ENCODE data around the gene PPAN.

Gene PPAN

DNA sequence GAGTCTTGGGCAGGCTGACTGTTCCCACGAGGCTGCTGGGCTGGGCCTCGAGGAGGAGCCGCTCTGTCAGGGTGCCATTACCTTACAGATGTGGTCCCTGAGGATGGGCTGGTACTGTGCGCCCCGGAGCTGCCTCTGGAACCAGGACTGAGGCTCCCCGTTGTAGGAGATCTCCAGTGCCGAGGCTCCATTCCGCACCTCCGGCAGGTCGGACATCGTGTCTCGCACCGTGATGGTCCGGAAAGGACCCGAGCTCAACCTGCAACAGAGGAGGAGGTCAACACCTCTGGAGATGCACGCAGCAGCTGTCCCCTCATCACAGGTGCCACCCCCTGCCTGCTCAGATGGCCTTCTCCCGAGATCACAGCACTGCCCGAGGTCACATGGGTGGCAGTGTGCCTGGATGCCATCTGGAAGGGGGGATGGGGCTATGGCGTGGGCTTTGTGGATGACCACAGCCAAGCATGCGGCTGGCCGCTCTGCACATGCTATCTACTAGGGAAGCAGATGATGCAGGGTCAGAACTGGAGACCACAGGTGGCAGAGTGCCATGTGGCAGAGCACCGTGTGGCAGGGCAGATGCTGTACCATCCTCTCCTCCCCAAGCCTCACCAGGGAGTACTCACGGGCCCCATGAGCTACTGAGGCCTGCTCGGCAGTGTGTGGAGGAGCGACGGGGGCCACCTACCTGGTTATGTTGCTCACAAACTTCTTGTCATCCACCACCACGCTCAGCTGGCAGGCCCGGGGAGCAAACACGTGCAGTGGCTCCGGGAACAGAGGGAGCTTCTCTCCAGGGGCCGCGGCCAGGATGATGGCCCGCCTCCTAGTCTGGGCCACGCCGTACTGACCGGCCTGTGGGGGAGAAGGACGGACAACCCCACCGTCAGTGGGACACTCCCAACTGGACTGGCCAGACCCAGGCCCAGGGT lies 31.9 kb downstream of the PPAN start:
- Histone ChIP-seq H3K36me3 (ENCODE audit: insufficient read depth, low read depth, low read length) (peaks cover 100% of the 10 kb centered on the region), H3K27ac (ENCODE audit: low read length) (no peak overlapping the region), H3K4me1 (ENCODE audit: insufficient read depth, low read length) (no peaks in the 10 kb centered on the region), H3K9ac (ENCODE audit: low read depth, low read length) (no peak overlapping the region), H3K27me3 (ENCODE audit: insufficient read depth, low read length) (no peaks in the 10 kb centered on the region), H3K9me3 (ENCODE audit: insufficient read depth, low read depth, low read length) (no peaks in the 10 kb centered on the region), H3K4me3 (ENCODE audit: low read length) (no peak overlapping the region)

DNA sequence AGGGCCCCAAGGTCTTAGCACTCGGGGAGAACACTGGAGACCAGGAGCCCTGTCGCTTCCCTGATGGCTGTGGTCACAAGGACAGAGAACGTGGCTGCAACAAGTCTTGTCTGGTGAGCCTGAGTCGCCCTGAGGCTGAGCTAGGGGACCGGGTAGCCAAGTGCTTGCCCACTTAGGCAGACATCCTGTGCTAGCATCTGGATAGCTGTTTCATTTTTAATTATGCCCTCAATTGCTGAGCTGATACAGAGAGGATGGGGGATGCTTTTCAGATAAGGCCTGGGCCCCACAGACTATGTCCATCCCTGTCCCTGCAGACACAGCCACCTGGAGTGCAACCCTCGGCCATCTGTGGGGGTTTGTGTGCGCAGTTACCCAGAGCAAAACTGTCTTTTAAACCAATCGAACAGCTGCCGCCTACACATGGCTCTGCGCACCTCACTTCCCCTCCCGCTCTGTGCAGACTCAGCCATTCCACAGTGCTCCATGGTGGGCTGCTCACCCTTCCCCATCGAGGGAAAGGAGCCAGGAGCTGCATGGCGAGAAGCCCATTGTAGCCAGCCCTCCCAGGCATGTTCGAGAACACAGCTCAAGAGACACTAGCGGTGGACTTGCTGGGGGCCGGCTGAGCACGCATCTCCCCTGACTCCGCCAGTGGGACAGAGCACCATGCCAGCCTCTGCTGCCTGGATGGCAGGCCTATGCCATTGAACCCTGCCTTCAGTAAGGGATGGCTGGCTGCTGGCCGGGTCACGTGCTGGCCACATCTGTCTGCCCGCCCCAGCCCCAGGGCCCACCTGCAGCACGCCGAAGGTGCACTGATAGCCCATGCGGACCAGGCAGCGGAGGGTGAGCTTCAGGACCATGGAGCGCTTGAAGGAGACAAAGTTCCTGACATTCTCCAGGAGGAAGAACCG lies 33.0 kb downstream of the PPAN start:
- no peak overlapping the region for H3K27ac ChIP-seq (ENCODE audit: low read length)
- H3K4me1 ChIP-seq (ENCODE audit: insufficient read depth, low read length): no peaks in the 10 kb centered on the region
- no peaks in the 10 kb centered on the region for H3K9me3 ChIP-seq (ENCODE audit: insufficient read depth, low read depth, low read length)
- no peak overlapping the region for H3K9ac ChIP-seq (ENCODE audit: low read depth, low read length)
- H3K27me3 ChIP-seq (ENCODE audit: insufficient read depth, low read length): no peaks in the 10 kb centered on the region
- H3K4me3 ChIP-seq (ENCODE audit: low read length): no peak overlapping the region
- peaks cover 100% of the 10 kb centered on the region for H3K36me3 ChIP-seq (ENCODE audit: insufficient read depth, low read depth, low read length)

DNA sequence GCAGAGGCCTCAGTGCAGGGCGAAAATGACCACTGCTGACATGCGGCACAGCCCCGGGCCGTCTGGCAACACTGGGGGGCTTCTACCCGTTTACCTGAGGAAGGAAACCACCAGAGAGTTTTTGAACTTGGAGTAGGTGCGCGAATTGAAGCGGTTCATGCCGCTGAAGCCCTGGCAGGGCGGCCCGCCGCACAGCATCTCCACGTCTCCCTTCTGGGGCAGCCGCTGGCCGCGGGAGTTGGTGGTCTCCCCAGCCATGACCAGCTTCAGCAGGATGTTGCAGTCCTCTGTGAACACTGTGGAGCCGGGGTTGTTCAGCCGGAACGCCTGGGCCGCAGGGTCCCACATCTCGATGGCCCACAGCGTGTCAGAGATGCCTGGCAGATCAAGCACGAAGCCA lies 33.8 kb downstream of the PPAN start:
- H3K36me3 ChIP-seq (ENCODE audit: insufficient read depth, low read depth, low read length): peaks cover 100% of the 10 kb centered on the region
- H3K9ac ChIP-seq (ENCODE audit: low read depth, low read length): no peak overlapping the region
- no peaks in the 10 kb centered on the region for H3K4me1 ChIP-seq (ENCODE audit: insufficient read depth, low read length)

DNA sequence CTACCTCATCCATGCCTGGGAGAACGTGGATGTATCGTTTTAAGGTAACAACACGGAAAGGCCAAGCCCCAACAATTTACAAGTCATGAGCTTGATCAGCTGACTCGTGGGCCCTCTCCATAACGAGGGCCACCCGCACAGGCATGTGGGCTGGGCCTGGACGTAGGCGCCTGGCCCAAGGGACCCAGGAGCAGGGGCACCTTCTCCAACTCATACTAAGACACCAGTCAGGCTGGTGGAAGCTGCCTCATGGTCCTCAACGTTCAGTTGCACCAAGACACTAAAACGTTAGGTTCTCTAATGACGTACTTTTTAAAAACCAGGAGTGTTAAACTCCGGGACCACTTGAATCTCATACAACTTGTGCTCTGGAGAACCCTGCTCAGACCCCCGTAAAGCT lies 35.3 kb downstream of the PPAN start:
- Histone ChIP-seq H3K27me3 (ENCODE audit: insufficient read depth, low read length) (no peaks in the 10 kb centered on the region), H3K4me1 (ENCODE audit: insufficient read depth, low read length) (no peaks in the 10 kb centered on the region), H3K27ac (ENCODE audit: low read length) (no peak overlapping the region), H3K4me3 (ENCODE audit: low read length) (no peak overlapping the region), H3K9ac (ENCODE audit: low read depth, low read length) (no peak overlapping the region), H3K36me3 (ENCODE audit: insufficient read depth, low read depth, low read length) (peaks cover 100% of the 10 kb centered on the region), H3K9me3 (ENCODE audit: insufficient read depth, low read depth, low read length) (no peaks in the 10 kb centered on the region)

More for the DNA sequence above, 33.8 kb downstream of the PPAN start:
- no peaks in the 10 kb centered on the region for H3K27me3 ChIP-seq (ENCODE audit: insufficient read depth, low read length)
- no peaks in the 10 kb centered on the region for H3K9me3 ChIP-seq (ENCODE audit: insufficient read depth, low read depth, low read length)
- no peak overlapping the region for H3K4me3 ChIP-seq (ENCODE audit: low read length)
- no peak overlapping the region for H3K27ac ChIP-seq (ENCODE audit: low read length)

DNA sequence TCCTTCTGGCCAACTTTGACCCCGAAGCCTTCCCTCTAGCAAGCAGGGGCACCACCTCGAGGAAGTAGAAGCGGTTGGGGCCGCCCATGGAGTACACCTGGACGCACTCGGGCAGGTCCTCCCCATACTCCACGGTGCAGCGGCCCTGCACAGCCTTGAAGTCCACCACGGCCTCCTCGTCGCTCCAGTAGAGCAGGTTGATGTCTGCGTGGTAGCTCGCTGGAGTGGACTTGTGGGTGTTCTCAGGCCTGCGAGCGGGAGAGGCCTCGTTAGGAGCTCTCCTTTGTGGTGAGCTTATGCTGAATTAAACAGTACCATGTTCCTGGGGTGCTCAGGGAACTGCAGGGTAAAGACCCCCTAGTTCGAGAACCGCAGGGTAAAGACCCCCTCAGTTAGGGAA lies 35.8 kb downstream of the PPAN start:
- H3K36me3 ChIP-seq (ENCODE audit: insufficient read depth, low read depth, low read length): peaks cover 100% of the 10 kb centered on the region
- no peaks in the 10 kb centered on the region for H3K27me3 ChIP-seq (ENCODE audit: insufficient read depth, low read length)
- H3K9me3 ChIP-seq (ENCODE audit: insufficient read depth, low read depth, low read length): no peaks in the 10 kb centered on the region
- H3K4me3 ChIP-seq (ENCODE audit: low read length): no peak overlapping the region
- H3K9ac ChIP-seq (ENCODE audit: low read depth, low read length): no peak overlapping the region
- no peak overlapping the region for H3K27ac ChIP-seq (ENCODE audit: low read length)
- H3K4me1 ChIP-seq (ENCODE audit: insufficient read depth, low read length): no peaks in the 10 kb centered on the region

DNA sequence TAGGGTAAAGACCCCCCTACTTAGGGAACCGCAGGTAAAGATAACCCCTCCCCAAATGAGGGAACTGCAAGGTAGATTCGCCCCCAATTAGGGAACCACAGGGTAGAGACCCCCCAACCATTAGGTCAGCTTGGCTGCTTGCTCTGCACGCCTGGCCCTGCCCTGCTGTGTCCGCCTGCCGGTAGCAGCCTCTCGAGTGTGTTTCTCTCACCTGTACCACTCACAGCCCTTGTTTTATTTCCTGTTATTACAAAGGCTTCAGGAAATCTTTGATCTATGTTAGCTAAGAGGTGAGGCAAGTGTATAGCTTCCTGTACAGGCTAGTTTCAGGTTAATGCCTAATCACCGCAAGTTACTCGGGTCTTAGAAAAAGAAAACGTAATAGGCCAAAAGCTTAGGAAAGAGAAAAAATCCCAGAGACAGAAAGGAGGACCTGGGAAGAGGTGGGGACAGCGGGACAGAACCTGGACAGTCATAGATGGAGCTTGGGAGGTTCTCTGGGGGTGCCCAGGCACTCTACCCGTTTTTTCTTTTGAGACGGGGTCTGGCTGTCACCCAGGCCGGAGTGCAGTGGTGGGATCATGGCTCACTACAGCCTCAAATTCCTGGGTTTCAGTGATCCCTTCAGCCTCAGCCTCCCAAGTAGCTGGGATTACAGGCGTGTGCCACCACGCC lies 36.7 kb downstream of the PPAN start:
- Histone ChIP-seq H3K36me3 (ENCODE audit: insufficient read depth, low read depth, low read length) (peaks cover 99% of the 10 kb centered on the region), H3K27ac (ENCODE audit: low read length) (no peak overlapping the region), H3K9ac (ENCODE audit: low read depth, low read length) (no peak overlapping the region)

DNA sequence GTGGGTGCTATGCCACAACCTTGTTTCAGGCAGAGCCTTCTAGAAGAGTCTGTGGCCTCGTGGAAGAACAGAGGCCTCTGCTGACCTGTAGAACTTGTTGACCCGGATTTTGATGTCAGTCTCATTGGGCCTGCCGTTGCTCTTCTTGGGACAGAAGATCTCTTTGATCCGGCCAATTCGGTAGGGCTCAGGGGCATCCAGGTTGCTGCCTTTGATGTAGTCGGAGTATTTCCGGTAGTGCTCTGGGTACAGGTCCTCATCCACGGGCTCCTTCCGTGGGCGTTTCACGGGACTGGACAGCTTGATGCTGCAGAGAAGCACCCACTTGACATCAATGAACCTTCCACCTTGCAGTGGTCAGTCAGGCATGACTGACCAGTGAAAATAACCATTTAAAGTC lies 37.5 kb downstream of the PPAN start:
- Histone ChIP-seq H3K36me3 (ENCODE audit: insufficient read depth, low read depth, low read length) (peaks cover 97% of the 10 kb centered on the region), H3K9me3 (ENCODE audit: insufficient read depth, low read depth, low read length) (no peaks in the 10 kb centered on the region), H3K9ac (ENCODE audit: low read depth, low read length) (no peak overlapping the region), H3K4me1 (ENCODE audit: insufficient read depth, low read length) (no peaks in the 10 kb centered on the region), H3K27ac (ENCODE audit: low read length) (no peak overlapping the region), H3K27me3 (ENCODE audit: insufficient read depth, low read length) (no peaks in the 10 kb centered on the region), H3K4me3 (ENCODE audit: low read length) (no peak overlapping the region)

More for the DNA sequence above, 36.7 kb downstream of the PPAN start:
- H3K4me1 ChIP-seq (ENCODE audit: insufficient read depth, low read length): no peaks in the 10 kb centered on the region
- no peak overlapping the region for H3K4me3 ChIP-seq (ENCODE audit: low read length)
- no peaks in the 10 kb centered on the region for H3K9me3 ChIP-seq (ENCODE audit: insufficient read depth, low read depth, low read length)
- no peaks in the 10 kb centered on the region for H3K27me3 ChIP-seq (ENCODE audit: insufficient read depth, low read length)

DNA sequence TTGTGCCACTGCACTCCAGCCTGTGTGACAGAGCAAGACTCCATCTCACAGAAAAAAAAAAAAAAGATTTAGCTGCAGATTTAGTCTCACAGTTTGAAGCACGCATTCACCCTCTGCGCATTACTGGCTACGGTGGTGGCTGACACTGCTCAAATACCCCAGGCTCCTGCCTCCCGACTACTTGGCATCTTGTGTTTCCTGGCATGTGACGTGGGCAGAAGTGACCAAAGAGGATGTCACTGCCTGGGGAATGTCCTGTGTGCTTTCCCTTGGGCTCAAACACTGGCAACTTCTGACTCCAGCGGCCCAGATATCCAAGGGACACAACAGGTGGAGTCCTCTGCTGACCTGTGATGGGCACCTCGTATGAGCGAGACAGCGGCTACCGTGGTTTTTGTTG lies 38.2 kb downstream of the PPAN start:
- no peaks in the 10 kb centered on the region for H3K9me3 ChIP-seq (ENCODE audit: insufficient read depth, low read depth, low read length)
- H3K4me3 ChIP-seq (ENCODE audit: low read length): no peak overlapping the region
- peaks cover 97% of the 10 kb centered on the region for H3K36me3 ChIP-seq (ENCODE audit: insufficient read depth, low read depth, low read length)
- no peak overlapping the region for H3K9ac ChIP-seq (ENCODE audit: low read depth, low read length)
- no peaks in the 10 kb centered on the region for H3K27me3 ChIP-seq (ENCODE audit: insufficient read depth, low read length)
- no peaks in the 10 kb centered on the region for H3K4me1 ChIP-seq (ENCODE audit: insufficient read depth, low read length)
- H3K27ac ChIP-seq (ENCODE audit: low read length): no peak overlapping the region

DNA sequence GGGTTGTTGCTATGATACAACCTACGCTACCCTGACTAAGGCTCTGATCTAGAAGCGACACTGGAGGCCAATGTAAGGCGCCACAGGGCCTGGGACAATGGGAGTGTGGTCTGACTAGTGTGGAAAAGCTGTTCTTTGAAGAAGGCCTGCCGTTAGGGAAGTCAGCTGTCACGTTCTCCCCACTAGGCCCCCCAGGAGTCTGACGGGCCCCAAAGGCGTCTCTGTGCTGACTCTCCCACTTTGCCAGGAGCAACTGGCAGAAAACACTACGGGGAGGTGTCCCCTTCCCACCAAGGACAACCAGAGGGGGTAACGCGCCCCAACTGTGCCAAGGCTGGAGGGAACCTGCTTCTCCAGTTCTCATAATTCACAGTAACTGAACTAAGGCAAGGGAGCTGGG lies 38.9 kb downstream of the PPAN start:
- H3K27me3 ChIP-seq (ENCODE audit: insufficient read depth, low read length): no peaks in the 10 kb centered on the region
- H3K4me3 ChIP-seq (ENCODE audit: low read length): no peak overlapping the region
- no peaks in the 10 kb centered on the region for H3K9me3 ChIP-seq (ENCODE audit: insufficient read depth, low read depth, low read length)
- H3K9ac ChIP-seq (ENCODE audit: low read depth, low read length): no peak overlapping the region
- H3K27ac ChIP-seq (ENCODE audit: low read length): no peak overlapping the region
- H3K36me3 ChIP-seq (ENCODE audit: insufficient read depth, low read depth, low read length): peaks cover 97% of the 10 kb centered on the region
- H3K4me1 ChIP-seq (ENCODE audit: insufficient read depth, low read length): no peaks in the 10 kb centered on the region

DNA sequence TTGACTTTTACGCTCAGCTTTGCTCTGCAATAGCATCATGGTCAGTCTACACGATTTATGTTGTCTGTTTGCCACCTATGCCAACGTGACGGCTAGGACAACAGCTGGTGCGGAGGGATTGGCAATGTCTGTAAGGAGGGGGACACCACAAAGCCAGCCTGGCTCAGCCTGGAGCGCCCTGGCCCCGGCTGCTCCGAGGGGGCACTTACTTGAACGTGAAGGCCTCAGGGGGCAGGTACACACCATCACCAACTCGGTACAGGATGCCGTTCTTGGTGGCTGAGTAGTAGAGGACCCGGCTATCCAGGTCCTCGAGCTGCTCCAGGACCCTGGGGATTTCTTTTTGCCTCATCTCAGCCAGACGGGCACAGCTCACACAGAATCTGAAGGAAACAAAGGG lies 40.0 kb downstream of the PPAN start:
- no peaks in the 10 kb centered on the region for H3K9me3 ChIP-seq (ENCODE audit: insufficient read depth, low read depth, low read length)
- no peak overlapping the region for H3K4me3 ChIP-seq (ENCODE audit: low read length)
- H3K27ac ChIP-seq (ENCODE audit: low read length): no peak overlapping the region
- no peak overlapping the region for H3K9ac ChIP-seq (ENCODE audit: low read depth, low read length)
- peaks cover 97% of the 10 kb centered on the region for H3K36me3 ChIP-seq (ENCODE audit: insufficient read depth, low read depth, low read length)
- no peaks in the 10 kb centered on the region for H3K4me1 ChIP-seq (ENCODE audit: insufficient read depth, low read length)
- H3K27me3 ChIP-seq (ENCODE audit: insufficient read depth, low read length): no peaks in the 10 kb centered on the region

DNA sequence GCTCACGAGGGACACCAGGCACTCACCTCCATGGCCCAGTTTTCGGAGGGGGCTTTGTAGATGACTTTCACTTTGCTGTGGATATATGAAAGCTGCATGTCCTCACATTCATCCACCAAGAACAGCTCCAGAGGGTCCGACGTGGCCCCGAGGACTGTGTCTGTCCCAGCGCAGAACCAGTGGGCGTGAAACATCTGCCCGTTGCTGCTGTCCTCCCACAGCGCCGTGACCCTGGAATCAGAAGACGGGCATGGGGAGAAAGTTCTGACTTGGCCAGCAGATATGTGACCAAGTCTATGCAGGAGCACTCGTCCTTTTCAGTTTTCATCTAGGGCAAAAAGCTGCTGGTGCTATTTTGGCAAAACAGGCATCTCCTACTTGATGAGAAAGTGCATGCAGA lies 43.3 kb downstream of the PPAN start:
- no peak overlapping the region for H3K4me3 ChIP-seq (ENCODE audit: low read length)
- no peak overlapping the region for H3K9ac ChIP-seq (ENCODE audit: low read depth, low read length)
- no peaks in the 10 kb centered on the region for H3K4me1 ChIP-seq (ENCODE audit: insufficient read depth, low read length)
- peaks cover 95% of the 10 kb centered on the region for H3K36me3 ChIP-seq (ENCODE audit: insufficient read depth, low read depth, low read length)
- H3K27ac ChIP-seq (ENCODE audit: low read length): no peak overlapping the region
- no peaks in the 10 kb centered on the region for H3K9me3 ChIP-seq (ENCODE audit: insufficient read depth, low read depth, low read length)
- no peaks in the 10 kb centered on the region for H3K27me3 ChIP-seq (ENCODE audit: insufficient read depth, low read length)
